Large intestine (tissue), 3 donors: Measurements from ENCODE around the gene PDE8A. TPM values are rescaled to one million over a fixed set of nuclear protein-coding genes. Genes with fewer than 3 reads are reported as not detected.
"Not testable (repeated sequence)": the region's sequence is repeated elsewhere in the genome, so short reads cannot be mapped to it uniquely, and the experiment has no call there.

ENCODE experiments used
- DNase-seq, 2 donors: peaks; one replicate each; pipeline versions ENCODE4 v3.0.0 to v3.0.0-alpha.2; 2013
- H3K27ac ChIP-seq: one replicate; pipeline ENCODE4 v1.5.1; 2013; ENCODE audit warnings: low read length
- H3K27me3 ChIP-seq: 2 replicates; pipeline ENCODE4 v1.6.1; 2013; ENCODE audit warnings: low read length; ENCODE audit not compliant: control insufficient read depth, insufficient read depth
- H3K36me3 ChIP-seq: 2 replicates; pipeline ENCODE4 v1.6.1; 2013; ENCODE audit warnings: low read length; ENCODE audit not compliant: control insufficient read depth, insufficient read depth
- H3K4me1 ChIP-seq: one replicate; pipeline ENCODE4 v1.6.1; 2013; ENCODE audit warnings: low read length; ENCODE audit not compliant: control insufficient read depth, insufficient read depth
- H3K4me3 ChIP-seq: one replicate; pipeline ENCODE4 v1.5.1; 2013; ENCODE audit warnings: low read length
- H3K9me3 ChIP-seq: one replicate; pipeline ENCODE4 v1.6.1; 2013; ENCODE audit warnings: mild to moderate bottlenecking, low read depth, low read length, moderate library complexity; ENCODE audit not compliant: control insufficient read depth
- WGBS: methylation state at CpG from one replicate; pipeline ENCODE4 v1.1.5; 2013; ENCODE audit warnings: low lambda C conversion rate; ENCODE audit not compliant: insufficient coverage; 5-methylcytosine and 5-hydroxymethylcytosine counted together
- polyA plus RNA-seq: library from polyadenylated mRNA; unstranded; fragments of 120-200 nt; gene quantifications from one replicate; pipeline ENCODE4 v1.2.1, GENCODE V29; 2013

PDE8A gene
- polyA plus RNA-seq, 1 donor: 58.2 TPM

- DNase-seq: no peak
- no CpG with 5 or more reads among the region's 10 CpGs for WGBS
- Histone ChIP-seq H3K36me3 (no peaks in the 10 kb centered on the region), H3K9me3 (no peaks in the 10 kb centered on the region), H3K27me3 (no peaks in the 10 kb centered on the region), H3K4me1 (peaks cover 6% of the 10 kb centered on the region), H3K4me3 (no peak overlapping the region), H3K27ac (no peak overlapping the region)
Measured at GRCh38 chr15:84976746-84977345, 4.8 kb upstream of the PDE8A start.

DNA sequence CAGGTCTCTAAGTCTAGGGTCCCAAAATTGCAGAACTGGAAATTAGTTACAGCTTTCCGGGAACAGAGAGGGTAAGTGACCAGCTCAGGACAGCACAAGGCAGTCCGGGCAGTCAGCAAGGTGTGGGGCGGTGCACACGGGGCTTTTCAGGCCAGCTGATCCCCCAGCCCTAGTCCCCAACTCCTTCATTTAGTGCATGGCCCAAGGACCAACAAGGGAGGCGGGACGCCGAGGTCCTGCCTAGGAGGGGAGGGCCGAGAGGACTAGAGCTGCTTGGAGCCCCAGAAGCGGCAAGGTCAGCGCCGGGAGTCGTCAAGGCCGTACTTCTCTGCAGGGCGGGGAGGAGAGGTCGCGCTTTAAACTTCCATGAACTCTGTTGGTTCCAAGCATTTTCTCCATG is 2.0 kb upstream of the PDE8A start:
- H3K36me3 ChIP-seq: no peaks in the 10 kb centered on the region
- H3K4me3 ChIP-seq: peak overlapping the region; percentile 71
- H3K4me1 ChIP-seq: peaks cover 13% of the 10 kb centered on the region
- peak in 1 of 2 donors; percentile 27 for DNase-seq
- WGBS: 10% methylated on average over 2 of the region's 16 CpGs
- H3K27me3 ChIP-seq: no peaks in the 10 kb centered on the region
- H3K9me3 ChIP-seq: no peaks in the 10 kb centered on the region
- peak overlapping the region; percentile 94 for H3K27ac ChIP-seq

DNA sequence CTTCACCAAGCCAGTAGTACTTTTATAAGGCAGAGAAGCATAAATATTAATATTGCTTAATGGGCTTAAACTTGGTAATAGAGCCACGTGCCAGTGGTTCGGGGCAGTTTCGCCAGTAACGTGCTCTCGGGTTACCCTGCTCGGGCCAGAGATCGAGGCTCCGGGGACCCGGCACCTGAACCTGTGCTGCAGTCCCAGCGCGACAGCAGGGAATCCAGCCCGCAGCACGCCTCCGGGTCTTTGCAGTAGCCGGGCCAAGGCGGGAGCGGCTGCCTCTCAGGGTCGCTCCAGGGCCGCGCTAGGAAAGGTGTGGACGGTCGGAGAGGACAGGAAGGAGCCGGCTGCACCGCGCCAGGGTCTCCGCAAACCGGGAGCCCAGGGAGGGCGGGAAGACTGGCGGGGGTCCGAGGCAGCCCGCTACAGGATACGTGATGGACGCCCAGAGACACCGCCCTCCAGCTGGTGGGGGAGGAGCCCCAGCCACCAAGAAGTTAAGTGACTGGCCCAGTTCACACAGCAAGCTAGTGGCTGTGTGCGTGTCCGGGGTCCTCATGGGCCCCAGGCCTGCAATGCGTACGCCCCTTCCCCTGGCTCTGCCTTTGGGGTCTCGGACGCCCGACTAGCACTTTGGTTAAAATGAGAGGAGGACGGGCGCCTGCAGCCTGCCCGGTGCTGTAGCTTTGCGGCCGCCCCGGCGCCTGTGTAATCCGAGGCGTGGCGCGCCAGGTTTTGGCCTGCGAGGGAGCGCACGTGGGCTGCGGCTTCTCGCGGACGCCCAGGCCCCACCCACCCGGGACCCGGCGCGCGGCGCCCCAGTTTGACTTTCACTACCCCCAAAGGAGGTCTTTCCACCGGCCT is 1.2 kb upstream of the PDE8A start:
- H3K4me1 ChIP-seq: peaks cover 19% of the 10 kb centered on the region
- H3K4me3 ChIP-seq: peak overlapping the region; percentile 71
- no peaks in the 10 kb centered on the region for H3K9me3 ChIP-seq
- no CpG with 5 or more reads among the region's 66 CpGs for WGBS
- H3K27ac ChIP-seq: peak overlapping the region; percentile 94
- no peaks in the 10 kb centered on the region for H3K27me3 ChIP-seq
- H3K36me3 ChIP-seq: no peaks in the 10 kb centered on the region
- DNase-seq: peak; percentile 68 to 94

- WGBS: no CpG with 5 or more reads among the region's 75 CpGs
- peak overlapping the region; percentile 94 for H3K27ac ChIP-seq
- no peaks in the 10 kb centered on the region for H3K9me3 ChIP-seq
- H3K36me3 ChIP-seq: no peaks in the 10 kb centered on the region
- peak overlapping the region; percentile 71 for H3K4me3 ChIP-seq
- peak; percentile 97 to 99 for DNase-seq
- H3K27me3 ChIP-seq: no peaks in the 10 kb centered on the region
- H3K4me1 ChIP-seq: peaks cover 25% of the 10 kb centered on the region
Measured at GRCh38 chr15:84981054-84981710, 474 bp upstream of the PDE8A start.

- H3K36me3 ChIP-seq: no peaks in the 10 kb centered on the region
- peak; percentile 60 to 84 for DNase-seq
- H3K27ac ChIP-seq: peak overlapping the region; percentile 90
- H3K27me3 ChIP-seq: no peaks in the 10 kb centered on the region
- H3K4me3 ChIP-seq: peak overlapping the region; percentile 71
- no peaks in the 10 kb centered on the region for H3K9me3 ChIP-seq
- 17% methylated on average over 1 of the region's 46 CpGs for WGBS
- H3K4me1 ChIP-seq: peaks cover 25% of the 10 kb centered on the region
Measured at GRCh38 chr15:84982301-84982920, 755 bp downstream of the PDE8A start.

DNA sequence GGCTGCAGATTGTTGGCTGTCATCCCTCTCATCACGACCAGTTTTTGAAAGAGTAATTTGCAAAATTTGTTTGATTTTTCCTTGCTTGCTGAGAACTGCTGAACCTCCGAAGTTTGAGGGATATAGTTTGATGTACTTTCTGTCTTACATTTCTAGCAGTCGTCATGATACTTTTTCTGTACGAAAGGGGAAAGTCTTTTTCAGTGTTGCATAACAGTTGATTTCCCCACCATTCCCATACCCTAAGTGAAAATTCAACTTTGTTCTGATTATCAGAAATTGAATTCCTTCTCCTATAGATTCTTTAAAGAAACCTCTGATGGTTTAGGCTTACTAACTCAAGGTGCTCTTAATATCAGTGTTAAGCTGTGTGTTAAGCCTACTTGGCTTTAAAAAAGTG is 1.6 kb downstream of the PDE8A start:
- H3K36me3 ChIP-seq: no peaks in the 10 kb centered on the region
- H3K4me3 ChIP-seq: peak overlapping the region; percentile 71
- peaks cover 25% of the 10 kb centered on the region for H3K4me1 ChIP-seq
- WGBS: no CpG with 5 or more reads among the region's 4 CpGs
- peak overlapping the region; percentile 90 for H3K27ac ChIP-seq
- peak in 1 of 2 donors; percentile 45 for DNase-seq
- H3K27me3 ChIP-seq: no peaks in the 10 kb centered on the region
- no peaks in the 10 kb centered on the region for H3K9me3 ChIP-seq

DNA sequence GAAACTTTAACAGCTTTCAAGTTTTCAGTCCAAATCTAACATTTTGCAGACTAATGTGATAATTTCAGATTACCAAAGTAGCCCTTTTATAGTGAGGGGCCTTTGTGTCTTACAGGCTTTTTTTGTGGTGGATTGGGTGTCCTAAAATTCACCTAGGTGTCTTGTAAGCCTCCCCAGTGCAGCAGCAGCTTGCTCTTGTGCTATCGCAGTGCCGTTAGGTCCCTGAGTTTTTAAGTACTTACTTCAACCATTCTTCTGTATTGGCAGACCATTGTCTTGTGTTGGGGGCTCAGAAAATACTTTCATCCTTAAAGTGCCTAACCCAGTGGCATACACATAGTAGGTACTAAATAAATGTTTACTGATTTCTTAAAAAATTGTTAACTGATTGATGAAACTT is 2.1 kb downstream of the PDE8A start:
- no peaks in the 10 kb centered on the region for H3K9me3 ChIP-seq
- DNase-seq: no peak
- peak overlapping the region; percentile 71 for H3K4me3 ChIP-seq
- H3K4me1 ChIP-seq: peaks cover 25% of the 10 kb centered on the region
- peak overlapping the region; percentile 90 for H3K27ac ChIP-seq
- H3K27me3 ChIP-seq: no peaks in the 10 kb centered on the region
- H3K36me3 ChIP-seq: no peaks in the 10 kb centered on the region
- WGBS: no CpG with 5 or more reads among the region's 2 CpGs

GRCh38 chr15:84985158-84985557 is 3.5 kb downstream of the PDE8A start:
- Histone ChIP-seq H3K9me3 (no peaks in the 10 kb centered on the region), H3K4me3 (no peak overlapping the region), H3K4me1 (peaks cover 19% of the 10 kb centered on the region), H3K27ac (no peak overlapping the region), H3K27me3 (no peaks in the 10 kb centered on the region), H3K36me3 (no peaks in the 10 kb centered on the region)
- WGBS: no CpG with 5 or more reads among the region's 2 CpGs
- DNase-seq: no peak

GRCh38 chr15:84987351-84987750 is 5.7 kb downstream of the PDE8A start:
- not testable (repeated sequence) for H3K27me3 ChIP-seq, H3K27ac ChIP-seq, H3K36me3 ChIP-seq, H3K4me3 ChIP-seq, DNase-seq, H3K9me3 ChIP-seq
- peaks cover 19% of the 10 kb centered on the region for H3K4me1 ChIP-seq
- WGBS: no CpG with 5 or more reads among the region's 9 CpGs

GRCh38 chr15:84987949-84988624 is 6.4 kb downstream of the PDE8A start:
- Histone ChIP-seq H3K27ac (no peak overlapping the region), H3K4me3 (no peak overlapping the region), H3K36me3 (no peaks in the 10 kb centered on the region), H3K4me1 (peaks cover 19% of the 10 kb centered on the region), H3K9me3 (no peaks in the 10 kb centered on the region), H3K27me3 (no peaks in the 10 kb centered on the region)
- no peak for DNase-seq
- no CpG with 5 or more reads among the region's 3 CpGs for WGBS
